Measurements from ENCODE around the gene AK9. TPM values are rescaled to one million over a fixed set of nuclear protein-coding genes. Genes with fewer than 3 reads are reported as not detected.
"Not testable (repeated sequence)": the region's sequence is repeated elsewhere in the genome, so short reads cannot be mapped to it uniquely, and the experiment has no call there.

The AK9 gene
- total and polyA plus RNA-seq, 7 experiments from 2014 or later = 5.8 to 19.5 (median 7.3) TPM

- no peaks in the 10 kb centered on the region for H3K27me3 Mint-ChIP-seq
- no peak overlapping the region for H3K27ac ChIP-seq (ENCODE audit: low read depth, low read length)
- H3K4me3 Mint-ChIP-seq = no peak overlapping the region
- ChIA-PET POLR2A (no interaction called here), CTCF (interaction anchor here (0.6 kb wide), 1 partner anchor 1545 kb away, joined by 4 read pairs; no protein-coding TSS in a partner anchor)
- H3K36me3 ChIP-seq (ENCODE audit: control insufficient read depth in 2 of 3, insufficient read depth in 3 of 3, low read length in 3 of 3) = peaks cover 0 to 14% (median 0%) of the 10 kb centered on the region in 3 experiments
- H3K4me1 Mint-ChIP-seq = peaks cover 0 to 28% (median 16%) of the 10 kb centered on the region in 7 donors
- DNase-seq (no peak), ATAC-seq (no peak)
- no peaks in the 10 kb centered on the region for H3K27me3 ChIP-seq (ENCODE audit: control insufficient read depth in 2 of 2, insufficient read depth in 2 of 2, low read length in 2 of 2)
- no peak overlapping the region for H3K27ac Mint-ChIP-seq
- peaks cover 0 to 4% (median 0%) of the 10 kb centered on the region in 11 donors for H3K9me3 Mint-ChIP-seq
- H3K4me1 ChIP-seq (ENCODE audit: control insufficient read depth in 2 of 2, insufficient read depth in 2 of 2, low read length in 2 of 2) = no peaks in the 10 kb centered on the region
- intact Hi-C loops (cut with micrococcal nuclease) = no loop called here
- no peaks in the 10 kb centered on the region for H3K9me3 ChIP-seq (ENCODE audit: control insufficient read depth in 2 of 3, low read length in 3 of 3)
- peaks cover under 1 to 40% (median 12%) of the 10 kb centered on the region in 5 donors for H3K36me3 Mint-ChIP-seq
- H3K4me3 ChIP-seq (ENCODE audit: low read length) = no peak overlapping the region
These were observed 23.6 kb upstream of the AK9 start for GRCh38 chr6:109714611-109715010.

- H3K36me3 ChIP-seq (ENCODE audit: control insufficient read depth in 2 of 3, insufficient read depth in 3 of 3, low read length in 3 of 3) = peaks cover 0 to 9% (median 0%) of the 10 kb centered on the region in 3 experiments
- H3K27ac Mint-ChIP-seq = no peak overlapping the region
- peaks cover 2 to 36% (median 12%) of the 10 kb centered on the region in 5 donors for H3K36me3 Mint-ChIP-seq
- ChIA-PET CTCF (interaction anchor here (0.6 kb wide), 1 partner anchor 1546 kb away, joined by 4 read pairs; no protein-coding TSS in a partner anchor), POLR2A (no interaction called here)
- no peak overlapping the region for H3K27ac ChIP-seq (ENCODE audit: low read depth, low read length)
- ATAC-seq = no peak
- H3K4me3 Mint-ChIP-seq = no peak overlapping the region
- no peaks in the 10 kb centered on the region for H3K27me3 ChIP-seq (ENCODE audit: control insufficient read depth in 2 of 2, insufficient read depth in 2 of 2, low read length in 2 of 2)
- DNase-seq = no peak
- H3K4me1 Mint-ChIP-seq = peaks cover 0 to 30% (median 16%) of the 10 kb centered on the region in 7 donors
- H3K9me3 ChIP-seq (ENCODE audit: control insufficient read depth in 2 of 3, low read length in 3 of 3) = no peaks in the 10 kb centered on the region
- no peak overlapping the region for H3K4me3 ChIP-seq (ENCODE audit: low read length)
- intact Hi-C loops (cut with micrococcal nuclease) = no loop called here
- H3K9me3 Mint-ChIP-seq = peaks cover 0 to 4% (median 0%) of the 10 kb centered on the region in 11 donors
- H3K27me3 Mint-ChIP-seq = no peaks in the 10 kb centered on the region
- no peaks in the 10 kb centered on the region for H3K4me1 ChIP-seq (ENCODE audit: control insufficient read depth in 2 of 2, insufficient read depth in 2 of 2, low read length in 2 of 2)
These were observed 23.2 kb upstream of the AK9 start for GRCh38 chr6:109714166-109714565.

GRCh38 chr6:109713097-109713496 is 22.1 kb upstream of the AK9 start:
- Mint-ChIP-seq H3K9me3 (peaks cover 0 to 11% (median 0%) of the 10 kb centered on the region in 11 donors), H3K4me1 (peaks cover 0 to 36% (median 16%) of the 10 kb centered on the region in 7 donors), H3K36me3 (peaks cover 2 to 28% (median 21%) of the 10 kb centered on the region in 5 donors), H3K27ac (peak overlapping the region in 1 of 9 donors; percentile 4), H3K27me3 (no peaks in the 10 kb centered on the region), H3K4me3 (peak overlapping the region in 1 of 10 donors; percentile 69)
- H3K27me3 ChIP-seq (ENCODE audit: control insufficient read depth in 2 of 2, insufficient read depth in 2 of 2, low read length in 2 of 2) = no peaks in the 10 kb centered on the region
- H3K9me3 ChIP-seq (ENCODE audit: control insufficient read depth in 2 of 3, low read length in 3 of 3) = no peaks in the 10 kb centered on the region
- H3K4me3 ChIP-seq (ENCODE audit: low read length) = no peak overlapping the region
- intact Hi-C loops (cut with micrococcal nuclease) = no loop called here
- ATAC-seq (no peak), DNase-seq (no peak)
- POLR2A ChIA-PET = no interaction called here
- no peak overlapping the region for H3K27ac ChIP-seq (ENCODE audit: low read depth, low read length)
- H3K36me3 ChIP-seq (ENCODE audit: control insufficient read depth in 2 of 3, insufficient read depth in 3 of 3, low read length in 3 of 3) = peaks cover 0 to 7% (median 0%) of the 10 kb centered on the region in 3 experiments
- CTCF ChIA-PET = no interaction called here
- H3K4me1 ChIP-seq (ENCODE audit: control insufficient read depth in 2 of 2, insufficient read depth in 2 of 2, low read length in 2 of 2) = no peaks in the 10 kb centered on the region

GRCh38 chr6:109708099-109708498 is 17.1 kb upstream of the AK9 start:
- H3K27ac ChIP-seq (ENCODE audit: low read depth, low read length); H3K27me3 ChIP-seq (ENCODE audit: control insufficient read depth in 2 of 2, insufficient read depth in 2 of 2, low read length in 2 of 2); H3K4me3 Mint-ChIP-seq; H3K36me3 ChIP-seq (ENCODE audit: control insufficient read depth in 2 of 3, insufficient read depth in 3 of 3, low read length in 3 of 3); H3K9me3 ChIP-seq (ENCODE audit: control insufficient read depth in 2 of 3, low read length in 3 of 3); H3K4me3 ChIP-seq (ENCODE audit: low read length); H3K4me1 ChIP-seq (ENCODE audit: control insufficient read depth in 2 of 2, insufficient read depth in 2 of 2, low read length in 2 of 2); H3K27ac Mint-ChIP-seq; CTCF ChIA-PET; ATAC-seq; DNase-seq; POLR2A ChIA-PET; H3K27me3 Mint-ChIP-seq: not testable (repeated sequence)
- peaks cover 0 to 11% (median 0%) of the 10 kb centered on the region in 11 donors for H3K9me3 Mint-ChIP-seq
- H3K36me3 Mint-ChIP-seq = peaks cover 2 to 25% (median 12%) of the 10 kb centered on the region in 5 donors
- intact Hi-C loops (cut with micrococcal nuclease) = loop anchor here (5.0 kb wide), 3 partner anchors 181 to 521 kb away; partner anchors contain the start of gene WASF1 (in 1 of the 2)
- H3K4me1 Mint-ChIP-seq = peaks cover 7 to 65% (median 43%) of the 10 kb centered on the region in 7 donors

GRCh38 chr6:109706513-109706912 is 15.5 kb upstream of the AK9 start:
- peak overlapping the region in 1 of 10 donors; percentile 55 for H3K4me3 Mint-ChIP-seq
- H3K4me1 Mint-ChIP-seq = peaks cover 7 to 64% (median 39%) of the 10 kb centered on the region in 7 donors
- peak overlapping the region in 5 of 9 donors; percentile 20 to 90 (median 35) for H3K27ac Mint-ChIP-seq
- intact Hi-C loops (cut with micrococcal nuclease) = loop anchor here (5.0 kb wide), 3 partner anchors 179 to 519 kb away; partner anchors contain the start of gene WASF1 (in 1 of the 2)
- peaks cover 2 to 19% (median 5%) of the 10 kb centered on the region in 5 donors for H3K36me3 Mint-ChIP-seq
- peak; percentile 24 for ATAC-seq
- H3K9me3 Mint-ChIP-seq = peaks cover 0 to 7% (median 0%) of the 10 kb centered on the region in 11 donors
- Histone ChIP-seq H3K4me3 (ENCODE audit: low read length) (no peak overlapping the region), H3K9me3 (ENCODE audit: control insufficient read depth in 2 of 3, low read length in 3 of 3) (no peaks in the 10 kb centered on the region), H3K4me1 (ENCODE audit: control insufficient read depth in 2 of 2, insufficient read depth in 2 of 2, low read length in 2 of 2) (no peaks in the 10 kb centered on the region), H3K27ac (ENCODE audit: low read depth, low read length) (no peak overlapping the region), H3K27me3 (ENCODE audit: control insufficient read depth in 2 of 2, insufficient read depth in 2 of 2, low read length in 2 of 2) (no peaks in the 10 kb centered on the region), H3K36me3 (ENCODE audit: control insufficient read depth in 2 of 3, insufficient read depth in 3 of 3, low read length in 3 of 3) (no peaks in the 10 kb centered on the region)
- ChIA-PET CTCF (interaction anchor here (1.0 to 1.8 kb wide), 2 partner anchors 331 to 333 kb away, joined by 3 to 7 read pairs; no protein-coding TSS in a partner anchor), POLR2A (no interaction called here)
- no peak for DNase-seq
- H3K27me3 Mint-ChIP-seq = no peaks in the 10 kb centered on the region

- Mint-ChIP-seq H3K27me3 (no peaks in the 10 kb centered on the region), H3K9me3 (peaks cover 0 to 7% (median 0%) of the 10 kb centered on the region in 11 donors), H3K27ac (no peak overlapping the region), H3K36me3 (peaks cover 0 to 19% (median 4%) of the 10 kb centered on the region in 5 donors), H3K4me1 (peaks cover 7 to 62% (median 38%) of the 10 kb centered on the region in 7 donors), H3K4me3 (no peak overlapping the region)
- ATAC-seq (peak; percentile 99), DNase-seq (peak; percentile 46 to 74 (median 61))
- Histone ChIP-seq H3K9me3 (ENCODE audit: control insufficient read depth in 2 of 3, low read length in 3 of 3) (no peaks in the 10 kb centered on the region), H3K27me3 (ENCODE audit: control insufficient read depth in 2 of 2, insufficient read depth in 2 of 2, low read length in 2 of 2) (no peaks in the 10 kb centered on the region), H3K4me3 (ENCODE audit: low read length) (no peak overlapping the region), H3K4me1 (ENCODE audit: control insufficient read depth in 2 of 2, insufficient read depth in 2 of 2, low read length in 2 of 2) (no peaks in the 10 kb centered on the region), H3K27ac (ENCODE audit: low read depth, low read length) (no peak overlapping the region), H3K36me3 (ENCODE audit: control insufficient read depth in 2 of 3, insufficient read depth in 3 of 3, low read length in 3 of 3) (no peaks in the 10 kb centered on the region)
- intact Hi-C loops (cut with micrococcal nuclease) = loop anchor here (1.0 to 5.0 kb wide), 9 partner anchors 14 to 686 kb away; partner anchors contain the start of genes AK9 (in 2 of the 2), FIG4 (in 2 of the 2) and WASF1 (in 1 of the 2)
- POLR2A ChIA-PET = interaction anchor here (0.6 to 1.1 kb wide), 3 partner anchors 14 to 510 kb away, joined by 3 to 5 read pairs (median 3); partner anchors contain the start of genes AK9 and FIG4
- CTCF ChIA-PET = interaction anchor here (0.5 to 3.4 kb wide), 9 partner anchors 14 to 1008 kb away, joined by 3 to 40 read pairs (median 3); partner anchors contain the start of genes AK9 and FIG4
These were observed 14.3 kb upstream of the AK9 start for GRCh38 chr6:109705258-109705657.

Data from naive thymus-derived CD4-positive, alpha-beta T cell (primary cell).